GM21737 (cell line): Measurements from ENCODE around the gene LMOD3.

Experiments
- ATAC-seq: cut with Tn5 transposase; IDR thresholded peaks from one replicate; pipeline ENCODE4 v1.9.1; 2021; ENCODE audit warnings: mild to moderate bottlenecking, moderate library complexity; ENCODE audit not compliant: unreplicated experiment

Gene LMOD3

GRCh38 chr3:69126216-69126615 lies 3.8 kb upstream of the LMOD3 start:
- ATAC-seq: no peak

- no peak for ATAC-seq
These were observed 445 bp downstream of the LMOD3 start for GRCh38 chr3:69121950-69122349.

DNA sequence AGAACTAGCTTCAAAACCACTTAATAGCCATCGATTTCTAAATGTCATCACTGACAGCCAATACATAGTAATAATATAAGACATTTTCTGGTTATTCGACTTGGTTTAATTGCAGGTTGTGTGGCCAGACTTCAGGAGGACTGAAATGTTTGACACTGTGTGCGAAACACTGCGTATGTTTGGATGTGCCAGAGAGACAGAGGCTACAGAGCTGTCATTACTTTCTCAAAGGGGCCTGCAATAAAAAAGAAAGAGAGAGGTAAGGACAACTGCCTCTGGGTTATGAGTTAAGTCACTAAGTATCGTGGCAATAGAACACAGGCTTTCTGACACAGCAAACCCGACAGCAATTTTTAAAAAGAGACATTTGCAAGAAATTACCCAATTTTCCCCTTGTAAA lies 882 bp downstream of the LMOD3 start:
- ATAC-seq: no peak

- ATAC-seq: no peak
These were observed 1.4 kb downstream of the LMOD3 start for GRCh38 chr3:69120879-69121464.

DNA sequence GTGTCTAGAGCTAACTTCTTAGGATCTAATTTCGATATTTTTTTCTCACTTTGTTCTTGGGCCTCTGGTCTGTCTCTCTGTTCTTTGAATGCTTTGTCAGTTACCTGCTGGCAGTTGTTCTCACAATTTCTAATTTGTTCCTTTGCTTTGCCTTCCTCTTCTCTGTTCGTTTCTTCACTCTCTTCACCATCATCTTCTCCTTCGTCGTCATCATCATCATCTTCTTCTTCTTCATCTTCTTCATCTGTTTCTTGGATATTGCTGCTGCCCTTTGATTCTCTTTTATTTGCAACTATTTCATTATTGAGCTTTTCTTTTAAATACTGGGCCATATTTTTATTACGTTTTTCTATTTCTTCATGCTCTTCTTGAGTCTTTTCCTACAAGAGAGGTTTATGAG lies 2.7 kb downstream of the LMOD3 start:
- no peak for ATAC-seq

DNA sequence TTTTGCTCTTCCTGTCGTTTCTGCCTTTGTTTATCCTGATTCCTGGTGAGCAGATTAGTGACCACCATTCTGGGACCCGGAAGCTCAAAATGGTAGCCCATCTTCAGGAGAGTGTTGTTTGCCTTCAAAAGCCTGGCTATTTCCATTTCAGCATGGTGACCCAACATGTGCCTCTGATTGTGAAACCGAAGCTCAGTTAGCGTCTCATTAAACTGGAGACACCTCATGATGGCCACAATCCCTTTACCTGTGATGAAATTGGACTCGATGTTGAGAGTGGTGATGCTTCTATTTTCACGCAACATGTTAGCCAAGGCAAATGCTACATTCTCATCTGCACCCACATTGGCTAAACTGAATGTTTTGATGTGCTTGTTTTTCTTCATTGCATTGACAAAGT lies 3.3 kb downstream of the LMOD3 start:
- ATAC-seq: no peak

- ATAC-seq: no peak
These were observed 3.8 kb downstream of the LMOD3 start for GRCh38 chr3:69118555-69118954.

DNA sequence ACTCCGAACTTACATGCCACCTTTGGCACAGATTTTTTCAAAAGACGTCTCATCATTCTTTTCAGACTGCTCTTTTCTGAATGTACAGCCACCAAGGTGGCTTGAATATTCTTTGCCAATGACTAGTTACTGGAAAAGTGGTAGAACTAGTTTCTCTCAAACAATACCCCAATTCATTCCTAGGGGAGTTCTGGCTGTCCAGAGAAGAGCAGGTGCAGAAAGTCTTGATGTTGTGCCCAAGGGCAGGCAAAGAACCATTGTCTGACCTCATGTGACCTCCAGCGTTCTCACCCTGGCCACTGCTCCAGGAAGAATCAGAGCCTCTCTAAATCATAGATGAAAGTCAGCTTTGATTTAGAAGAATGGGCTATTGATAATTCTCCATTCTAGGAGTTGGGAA lies 5.5 kb downstream of the LMOD3 start:
- no peak for ATAC-seq

DNA sequence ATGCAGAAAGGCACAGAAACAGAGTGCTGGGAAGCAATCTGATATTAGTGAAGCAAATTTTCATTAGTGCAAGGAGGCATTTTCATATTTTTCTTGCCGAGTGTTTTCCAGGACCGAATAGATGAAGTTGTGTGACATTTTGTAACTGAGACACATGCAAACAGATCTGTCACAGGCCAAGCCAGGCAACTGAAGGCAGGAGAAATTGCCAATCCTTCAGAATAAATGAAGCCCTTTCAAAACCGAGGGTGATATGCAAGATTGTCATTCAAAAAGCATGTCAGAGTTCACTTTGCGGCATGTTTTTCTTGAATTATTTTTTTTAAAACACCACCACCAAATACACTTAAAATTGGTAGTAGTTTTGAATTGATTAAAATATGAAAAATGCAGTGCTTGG lies 6.2 kb downstream of the LMOD3 start:
- no peak for ATAC-seq

DNA sequence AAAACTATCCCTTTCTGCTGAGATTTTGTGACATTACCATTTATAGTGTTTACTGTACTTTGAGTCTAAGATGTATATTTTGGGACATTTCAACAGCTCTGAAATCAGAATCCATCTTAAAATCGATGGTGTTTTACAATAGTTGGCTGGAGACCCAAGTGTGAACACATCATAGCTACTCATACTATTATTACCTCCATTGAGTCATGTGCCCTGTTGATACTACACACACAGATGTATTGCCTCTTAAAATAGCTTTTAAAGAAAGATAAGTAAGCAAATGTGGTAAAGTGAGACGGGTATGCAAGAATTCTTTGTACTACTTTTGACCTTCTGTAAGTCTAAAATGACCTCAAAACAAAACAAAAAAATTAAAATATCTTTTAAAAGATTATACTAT lies 6.7 kb downstream of the LMOD3 start:
- no peak for ATAC-seq

- no peak for ATAC-seq
These were observed 8.9 kb downstream of the LMOD3 start for GRCh38 chr3:69113536-69113935.

DNA sequence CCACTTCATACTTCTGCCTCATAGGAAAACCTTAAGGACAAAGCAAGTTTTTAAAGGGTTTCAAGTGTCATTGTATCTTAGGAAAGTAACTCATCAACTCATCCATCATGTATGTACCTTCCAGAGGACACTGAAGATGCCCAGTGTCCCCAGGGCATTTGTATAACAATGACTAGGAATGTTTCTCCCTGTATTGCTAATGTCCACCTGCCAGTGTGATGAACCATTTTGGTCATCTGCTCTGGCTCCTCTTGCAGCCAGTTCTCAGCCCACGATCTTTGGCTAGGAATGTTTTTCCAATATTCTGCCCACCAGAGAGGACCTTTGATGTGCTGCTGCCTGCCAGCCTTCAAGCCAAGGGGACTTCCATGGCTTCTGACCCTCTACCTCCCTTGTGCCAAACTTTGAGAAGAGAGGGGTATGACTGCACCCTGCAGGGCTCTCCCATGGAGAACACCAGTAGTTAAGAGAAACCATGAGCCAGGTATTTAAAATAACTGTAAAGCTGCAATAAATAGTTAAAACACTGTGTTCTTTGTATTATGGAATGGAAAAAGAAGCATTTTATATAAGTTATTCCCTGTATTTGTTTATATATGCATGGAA lies 11.4 kb downstream of the LMOD3 start:
- no peak for ATAC-seq

GRCh38 chr3:69108811-69109210 lies 13.6 kb downstream of the LMOD3 start:
- no peak for ATAC-seq

DNA sequence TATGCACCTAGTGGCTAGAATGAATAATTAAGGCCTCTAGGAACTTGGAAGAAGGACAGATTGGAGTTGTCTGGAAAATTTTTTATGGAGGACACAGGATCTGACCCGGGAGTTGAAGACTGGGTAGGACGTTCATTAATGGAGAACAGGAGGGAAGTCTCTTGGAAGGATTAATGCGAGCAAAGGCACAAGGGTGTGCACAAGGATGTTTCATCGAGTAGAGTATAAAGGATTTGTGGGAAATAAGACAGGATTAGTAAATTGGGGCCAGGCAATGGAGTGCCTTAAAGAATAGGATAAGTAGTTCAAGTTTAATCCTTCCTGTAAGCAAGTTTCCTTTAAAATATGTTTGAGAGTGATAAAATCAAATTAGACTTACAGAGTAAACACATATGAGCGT lies 14.6 kb downstream of the LMOD3 start:
- ATAC-seq: no peak

DNA sequence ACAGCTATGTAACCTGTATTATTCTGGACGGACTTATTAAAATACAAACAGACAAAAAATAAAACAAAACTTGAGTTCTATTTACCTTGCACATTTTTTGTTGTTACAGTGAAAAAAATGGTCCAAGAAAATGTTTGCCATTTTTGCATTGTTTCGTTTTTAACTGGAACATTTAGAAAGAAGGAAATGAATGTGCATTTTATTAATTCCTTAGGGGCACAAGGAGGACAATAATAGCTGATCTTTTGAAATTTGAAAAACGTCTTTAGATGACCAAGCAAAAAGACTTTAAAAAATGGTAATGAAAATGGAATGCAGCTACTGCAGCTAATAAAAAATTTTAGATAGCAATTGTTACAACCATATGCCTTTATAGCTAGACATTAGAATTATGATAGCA lies 17.1 kb downstream of the LMOD3 start:
- no peak for ATAC-seq

- no peak for ATAC-seq
These were observed 17.8 kb downstream of the LMOD3 start for GRCh38 chr3:69104586-69104985.

DNA sequence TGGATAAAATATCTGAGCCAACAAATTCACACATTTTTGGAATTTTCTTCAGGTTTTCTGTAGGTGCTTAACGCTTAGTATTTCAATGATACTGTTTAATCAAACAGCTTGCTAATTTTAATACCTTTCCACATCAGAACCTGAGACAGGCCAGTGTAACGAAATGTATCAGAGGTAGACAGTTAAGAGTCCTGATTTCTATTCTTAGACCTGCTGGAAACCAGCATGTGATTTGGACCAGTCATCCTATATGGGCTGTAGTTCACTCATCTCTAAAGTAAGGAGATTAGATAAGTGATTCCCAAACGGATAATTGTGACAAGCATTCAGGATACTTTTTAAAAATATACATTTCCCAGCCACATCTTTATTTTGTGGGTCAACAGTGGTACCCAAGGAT lies 19.3 kb downstream of the LMOD3 start:
- no peak for ATAC-seq

GRCh38 chr3:69102384-69102783 lies 20.0 kb downstream of the LMOD3 start:
- no peak for ATAC-seq

- ATAC-seq: no peak
These were observed 22.8 kb downstream of the LMOD3 start for GRCh38 chr3:69099576-69099975.

DNA sequence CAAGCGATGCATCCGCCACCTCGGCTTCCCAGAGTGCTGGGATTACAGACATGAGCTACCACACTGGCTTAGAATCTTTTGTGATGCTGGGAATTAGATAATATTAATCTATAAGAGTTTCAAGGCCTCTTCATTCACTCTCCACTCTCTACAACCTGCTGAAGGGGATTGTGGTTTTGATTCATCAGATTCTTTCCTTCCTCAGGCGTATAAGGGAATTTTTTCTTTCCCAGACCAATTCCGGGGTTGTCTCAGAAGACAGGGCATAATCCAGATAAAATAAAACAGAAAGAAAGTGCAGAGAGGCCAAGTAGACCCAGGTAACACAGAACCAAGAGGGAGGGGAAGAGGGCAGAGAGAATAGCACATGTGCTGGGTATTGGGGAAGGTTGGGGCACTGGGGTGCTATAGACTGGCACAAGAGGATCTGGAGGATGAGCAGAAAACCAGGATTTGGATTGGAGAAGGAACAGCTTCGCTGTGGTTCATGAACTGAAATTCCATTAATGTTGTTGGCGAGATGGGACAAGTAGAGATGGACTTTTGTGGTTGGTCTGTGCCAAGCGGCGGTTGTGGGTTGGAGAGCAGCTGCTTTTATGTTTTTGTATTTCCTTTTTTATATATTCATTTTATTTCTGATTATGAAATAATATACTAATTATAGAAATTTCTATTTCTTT lies 24.8 kb downstream of the LMOD3 start:
- ATAC-seq: no peak

DNA sequence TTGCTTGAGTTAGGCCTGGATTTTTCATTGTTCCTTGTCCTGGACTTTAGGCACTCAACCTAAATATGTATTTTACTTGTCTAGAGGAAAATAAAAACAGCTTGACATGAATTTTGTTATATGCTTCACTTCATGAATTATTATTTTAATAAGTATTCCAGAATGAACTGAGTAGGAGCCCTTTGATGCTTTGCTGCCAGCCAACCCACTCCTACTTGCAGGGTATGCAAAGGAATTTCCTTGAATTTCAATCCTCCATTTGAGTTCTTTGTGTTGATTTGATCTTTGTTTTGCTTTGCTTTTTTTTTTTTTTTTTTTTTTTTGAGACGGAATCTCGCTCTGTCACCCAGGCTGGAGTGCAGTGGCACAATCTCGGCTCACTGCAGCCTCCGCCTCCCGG lies 26.1 kb downstream of the LMOD3 start:
- ATAC-seq: no peak

DNA sequence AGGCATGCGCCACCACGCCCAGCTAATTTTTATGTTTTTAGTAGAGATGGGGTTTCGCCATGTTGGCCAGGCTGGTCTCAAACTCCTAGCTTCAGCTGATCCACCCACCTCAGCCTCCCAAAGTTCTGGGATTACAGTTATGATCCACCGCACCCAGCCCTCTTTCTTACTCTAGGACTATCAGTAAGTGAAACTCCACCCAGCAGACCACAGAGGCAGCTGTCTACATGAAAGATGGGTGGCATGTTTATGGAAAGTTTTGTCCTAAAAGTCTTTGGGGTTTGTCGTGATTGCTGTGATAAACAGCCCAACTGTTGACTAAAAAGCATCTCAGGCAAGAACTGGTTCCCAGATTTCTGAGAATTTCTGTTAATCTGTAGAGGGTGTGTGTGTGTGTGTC lies 26.8 kb downstream of the LMOD3 start:
- ATAC-seq: no peak
